ENCODE measurements around the gene OSBPL3.

Gene OSBPL3

GRCh38 chr7:24972166-24972477 lies 7.9 kb downstream of the OSBPL3 start:
- peaks cover 86% of the 10 kb centered on the region for H3K4me1 Mint-ChIP-seq
- peak overlapping the region; percentile 41 for H3K27ac Mint-ChIP-seq
- H3K27me3 Mint-ChIP-seq, result no peaks in the 10 kb centered on the region
- peaks cover 21% of the 10 kb centered on the region for H3K36me3 Mint-ChIP-seq (ENCODE audit: low read depth)
- H3K4me3 Mint-ChIP-seq, result peak overlapping the region; percentile 10
- peak; percentile 37 for ATAC-seq
- no peak for DNase-seq
- H3K9me3 Mint-ChIP-seq, result no peaks in the 10 kb centered on the region

GRCh38 chr7:24971333-24972165 lies 8.4 kb downstream of the OSBPL3 start:
- no peak for DNase-seq
- Mint-ChIP-seq H3K4me3 (no peak overlapping the region), H3K36me3 (ENCODE audit: low read depth) (peaks cover 18% of the 10 kb centered on the region), H3K9me3 (no peaks in the 10 kb centered on the region), H3K4me1 (peaks cover 86% of the 10 kb centered on the region), H3K27me3 (no peaks in the 10 kb centered on the region), H3K27ac (peak overlapping the region; percentile 41)
- ATAC-seq, result no peak

- no peak for DNase-seq
- Mint-ChIP-seq H3K4me1 (peaks cover 86% of the 10 kb centered on the region), H3K27ac (no peak overlapping the region), H3K9me3 (no peaks in the 10 kb centered on the region), H3K27me3 (no peaks in the 10 kb centered on the region), H3K36me3 (ENCODE audit: low read depth) (peaks cover 11% of the 10 kb centered on the region), H3K4me3 (no peak overlapping the region)
- no peak for ATAC-seq
These were observed 9.3 kb downstream of the OSBPL3 start for GRCh38 chr7:24970676-24971075.

GRCh38 chr7:24968165-24968564 lies 11.8 kb downstream of the OSBPL3 start:
- H3K4me1 Mint-ChIP-seq, result peaks cover 92% of the 10 kb centered on the region
- peaks cover 7% of the 10 kb centered on the region for H3K36me3 Mint-ChIP-seq (ENCODE audit: low read depth)
- no peak overlapping the region for H3K4me3 Mint-ChIP-seq
- H3K27me3 Mint-ChIP-seq, result no peaks in the 10 kb centered on the region
- ATAC-seq, result no peak
- no peak for DNase-seq
- H3K27ac Mint-ChIP-seq, result no peak overlapping the region
- no peaks in the 10 kb centered on the region for H3K9me3 Mint-ChIP-seq

GRCh38 chr7:24967696-24968095 lies 12.3 kb downstream of the OSBPL3 start:
- no peak overlapping the region for H3K27ac Mint-ChIP-seq
- no peak overlapping the region for H3K4me3 Mint-ChIP-seq
- H3K9me3 Mint-ChIP-seq, result no peaks in the 10 kb centered on the region
- peaks cover 91% of the 10 kb centered on the region for H3K4me1 Mint-ChIP-seq
- DNase-seq, result no peak
- no peak for ATAC-seq
- no peaks in the 10 kb centered on the region for H3K27me3 Mint-ChIP-seq
- peaks cover 7% of the 10 kb centered on the region for H3K36me3 Mint-ChIP-seq (ENCODE audit: low read depth)

GRCh38 chr7:24966802-24967201 lies 13.2 kb downstream of the OSBPL3 start:
- H3K9me3 Mint-ChIP-seq, result no peaks in the 10 kb centered on the region
- peaks cover 89% of the 10 kb centered on the region for H3K4me1 Mint-ChIP-seq
- ATAC-seq (no peak), DNase-seq (no peak)
- peak overlapping the region; percentile 29 for H3K4me3 Mint-ChIP-seq
- peak overlapping the region; percentile 1 for H3K27ac Mint-ChIP-seq
- no peaks in the 10 kb centered on the region for H3K27me3 Mint-ChIP-seq
- H3K36me3 Mint-ChIP-seq (ENCODE audit: low read depth), result peaks cover 7% of the 10 kb centered on the region

GRCh38 chr7:24965831-24966708 lies 13.9 kb downstream of the OSBPL3 start:
- Mint-ChIP-seq H3K9me3 (no peaks in the 10 kb centered on the region), H3K27ac (peak overlapping the region; percentile 69), H3K4me1 (peaks cover 89% of the 10 kb centered on the region), H3K4me3 (peak overlapping the region; percentile 29), H3K27me3 (no peaks in the 10 kb centered on the region), H3K36me3 (ENCODE audit: low read depth) (peaks cover 9% of the 10 kb centered on the region)
- peak; percentile 92 for ATAC-seq
- DNase-seq, result peak; percentile 51

- no peaks in the 10 kb centered on the region for H3K9me3 Mint-ChIP-seq
- peaks cover 17% of the 10 kb centered on the region for H3K36me3 Mint-ChIP-seq (ENCODE audit: low read depth)
- H3K27me3 Mint-ChIP-seq, result no peaks in the 10 kb centered on the region
- DNase-seq, result no peak
- peaks cover 86% of the 10 kb centered on the region for H3K4me1 Mint-ChIP-seq
- no peak for ATAC-seq
- H3K4me3 Mint-ChIP-seq, result no peak overlapping the region
- peak overlapping the region; percentile 5 for H3K27ac Mint-ChIP-seq
These were observed 15.8 kb downstream of the OSBPL3 start for GRCh38 chr7:24964191-24964590.

- peak overlapping the region; percentile 72 for H3K27ac Mint-ChIP-seq
- no peaks in the 10 kb centered on the region for H3K9me3 Mint-ChIP-seq
- ATAC-seq (peak; percentile 40), DNase-seq (peak; percentile 59)
- peaks cover 89% of the 10 kb centered on the region for H3K4me1 Mint-ChIP-seq
- H3K27me3 Mint-ChIP-seq, result no peaks in the 10 kb centered on the region
- H3K4me3 Mint-ChIP-seq, result peak overlapping the region; percentile 45
- peaks cover 17% of the 10 kb centered on the region for H3K36me3 Mint-ChIP-seq (ENCODE audit: low read depth)
These were observed 16.8 kb downstream of the OSBPL3 start for GRCh38 chr7:24963218-24963617.

GRCh38 chr7:24962418-24962962 lies 17.5 kb downstream of the OSBPL3 start:
- peaks cover 17% of the 10 kb centered on the region for H3K36me3 Mint-ChIP-seq (ENCODE audit: low read depth)
- no peaks in the 10 kb centered on the region for H3K27me3 Mint-ChIP-seq
- ATAC-seq (no peak), DNase-seq (no peak)
- H3K9me3 Mint-ChIP-seq, result no peaks in the 10 kb centered on the region
- peaks cover 89% of the 10 kb centered on the region for H3K4me1 Mint-ChIP-seq
- no peak overlapping the region for H3K27ac Mint-ChIP-seq
- H3K4me3 Mint-ChIP-seq, result no peak overlapping the region

- Mint-ChIP-seq H3K9me3 (no peaks in the 10 kb centered on the region), H3K36me3 (ENCODE audit: low read depth) (peaks cover 17% of the 10 kb centered on the region), H3K4me1 (peaks cover 78% of the 10 kb centered on the region), H3K27me3 (no peaks in the 10 kb centered on the region), H3K27ac (peak overlapping the region; percentile 9), H3K4me3 (no peak overlapping the region)
- no peak for ATAC-seq
- no peak for DNase-seq
These were observed 20.1 kb downstream of the OSBPL3 start for GRCh38 chr7:24959735-24960485.

- Mint-ChIP-seq H3K9me3 (no peaks in the 10 kb centered on the region), H3K4me3 (no peak overlapping the region), H3K4me1 (peaks cover 71% of the 10 kb centered on the region), H3K27me3 (no peaks in the 10 kb centered on the region), H3K27ac (no peak overlapping the region), H3K36me3 (ENCODE audit: low read depth) (peaks cover 14% of the 10 kb centered on the region)
- DNase-seq, result no peak
- no peak for ATAC-seq
These were observed 21.6 kb downstream of the OSBPL3 start for GRCh38 chr7:24958399-24958798.

GRCh38 chr7:24956021-24956420 lies 24.0 kb downstream of the OSBPL3 start:
- H3K27me3 Mint-ChIP-seq, result no peaks in the 10 kb centered on the region
- no peaks in the 10 kb centered on the region for H3K9me3 Mint-ChIP-seq
- no peak overlapping the region for H3K4me3 Mint-ChIP-seq
- DNase-seq, result no peak
- ATAC-seq, result no peak
- H3K4me1 Mint-ChIP-seq, result peaks cover 74% of the 10 kb centered on the region
- H3K27ac Mint-ChIP-seq, result no peak overlapping the region
- H3K36me3 Mint-ChIP-seq (ENCODE audit: low read depth), result peaks cover 13% of the 10 kb centered on the region

GRCh38 chr7:24955313-24955712 lies 24.7 kb downstream of the OSBPL3 start:
- Mint-ChIP-seq H3K36me3 (ENCODE audit: low read depth) (peaks cover 9% of the 10 kb centered on the region), H3K27me3 (no peaks in the 10 kb centered on the region), H3K9me3 (no peaks in the 10 kb centered on the region), H3K4me1 (peaks cover 75% of the 10 kb centered on the region), H3K4me3 (no peak overlapping the region), H3K27ac (no peak overlapping the region)
- ATAC-seq (no peak), DNase-seq (no peak)

All from activated naive CD8-positive, alpha-beta T cell treated with anti-CD3 and anti-CD28 coated beads, Interleukin-2, amount 50 U/mL, for 24 hours (primary cell).